SIG-M5 treated with dmso at 0.1 percent for 504 hours (cell line): ENCODE data around the gene EXOC3L2.

Source experiments
- DNase-seq: peaks from one replicate; lab custom pipeline; 2025; ENCODE audit not compliant: unreplicated experiment; lab: John Stamatoyannopoulos, UW

The EXOC3L2 gene

GRCh38 chr19:45223879-45224278 lies 21.3 kb downstream of the EXOC3L2 start:
- no peak for DNase-seq

GRCh38 chr19:45222724-45223123 lies 22.5 kb downstream of the EXOC3L2 start:
- DNase-seq = no peak

GRCh38 chr19:45218911-45219743 lies 26.1 kb downstream of the EXOC3L2 start:
- DNase-seq = peak; percentile 9

- DNase-seq = no peak
These were observed 26.8 kb downstream of the EXOC3L2 start for GRCh38 chr19:45218426-45218825.

- DNase-seq = no peak
These were observed 27.3 kb downstream of the EXOC3L2 start for GRCh38 chr19:45217957-45218334.

GRCh38 chr19:45217193-45217956 lies 27.8 kb downstream of the EXOC3L2 start:
- DNase-seq = no peak

GRCh38 chr19:45216667-45217066 lies 28.5 kb downstream of the EXOC3L2 start:
- no peak for DNase-seq

GRCh38 chr19:45215391-45216191 lies 29.6 kb downstream of the EXOC3L2 start:
- no peak for DNase-seq

- DNase-seq = no peak
These were observed 32.2 kb downstream of the EXOC3L2 start for GRCh38 chr19:45213031-45213430.

GRCh38 chr19:45211751-45212381 lies 33.3 kb downstream of the EXOC3L2 start:
- no peak for DNase-seq

GRCh38 chr19:45206328-45206727 lies 38.9 kb downstream of the EXOC3L2 start:
- no peak for DNase-seq

GRCh38 chr19:45205810-45206209 lies 39.4 kb downstream of the EXOC3L2 start:
- DNase-seq = no peak

GRCh38 chr19:45202637-45203036 lies 42.6 kb downstream of the EXOC3L2 start:
- DNase-seq = no peak

- no peak for DNase-seq
These were observed 44.6 kb downstream of the EXOC3L2 start for GRCh38 chr19:45200568-45200967.

GRCh38 chr19:45195764-45196163 lies 49.4 kb downstream of the EXOC3L2 start:
- no peak for DNase-seq

GRCh38 chr19:45191375-45191774 lies 53.8 kb downstream of the EXOC3L2 start:
- DNase-seq = no peak

GRCh38 chr19:45189971-45190370 lies 55.2 kb downstream of the EXOC3L2 start:
- no peak for DNase-seq

GRCh38 chr19:45187421-45188100 lies 57.6 kb downstream of the EXOC3L2 start:
- no peak for DNase-seq

- no peak for DNase-seq
These were observed 58.5 kb downstream of the EXOC3L2 start for GRCh38 chr19:45186509-45187334.

- no peak for DNase-seq
These were observed 61.1 kb downstream of the EXOC3L2 start for GRCh38 chr19:45184115-45184514.
